Activated CD4-positive, alpha-beta T cell treated with anti-CD3 and anti-CD28 coated beads, Interleukin-2, amount 50 U/mL, for 4 hours (primary cell): ENCODE measurements around the gene DNAH17.
"Not testable (repeated sequence)": the region's sequence is repeated elsewhere in the genome, so short reads cannot be mapped to it uniquely, and the experiment has no call there.

Experiments used
- DNase-seq, 2 experiments: peaks; one replicate each; pipeline ENCODE4 v3.0.0-alpha.2; 2020

DNAH17 gene

DNA sequence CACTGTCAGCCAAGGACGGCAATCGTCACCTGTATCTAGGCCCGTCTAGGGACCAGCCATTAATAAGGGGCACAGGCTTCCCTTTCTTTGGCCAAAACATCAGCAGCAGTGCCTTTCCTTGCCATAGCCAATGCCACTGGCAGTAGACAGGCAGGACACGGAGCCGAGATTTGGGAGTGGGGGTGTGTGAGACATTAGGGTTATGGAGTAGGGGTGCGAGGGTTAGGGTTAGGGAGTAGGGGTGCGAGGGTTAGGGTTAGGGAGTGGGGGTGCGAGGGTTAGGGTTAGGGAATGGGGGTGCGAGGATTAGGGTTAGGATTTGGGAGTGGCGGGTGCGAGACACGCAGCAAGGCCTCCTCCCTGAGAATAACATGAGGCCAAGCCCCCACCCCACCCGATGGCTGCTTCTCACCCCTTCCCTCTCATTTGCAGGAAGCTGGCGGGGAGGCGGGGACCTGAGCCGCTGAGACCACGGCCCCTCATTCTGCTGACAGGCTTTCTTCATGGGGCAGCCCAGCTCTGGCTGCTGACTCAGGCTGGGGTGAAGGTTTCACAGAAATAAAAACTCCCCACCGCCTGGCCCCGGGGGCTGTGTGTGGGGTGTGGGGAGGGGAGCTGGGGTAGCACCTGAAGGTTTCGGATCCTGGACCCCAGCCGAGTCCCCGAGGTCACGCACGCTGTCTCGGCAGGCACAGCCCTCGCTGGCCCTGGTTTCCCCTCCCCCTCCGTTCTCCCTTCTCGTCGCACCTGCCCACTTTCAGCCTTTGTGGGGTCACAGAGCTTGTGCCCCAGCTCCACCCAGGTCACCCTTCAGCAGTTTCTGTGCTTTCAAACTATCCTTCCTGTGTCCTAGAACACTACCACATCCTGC is 104.9 kb downstream of the DNAH17 start:
- DNase-seq: no peak

DNA sequence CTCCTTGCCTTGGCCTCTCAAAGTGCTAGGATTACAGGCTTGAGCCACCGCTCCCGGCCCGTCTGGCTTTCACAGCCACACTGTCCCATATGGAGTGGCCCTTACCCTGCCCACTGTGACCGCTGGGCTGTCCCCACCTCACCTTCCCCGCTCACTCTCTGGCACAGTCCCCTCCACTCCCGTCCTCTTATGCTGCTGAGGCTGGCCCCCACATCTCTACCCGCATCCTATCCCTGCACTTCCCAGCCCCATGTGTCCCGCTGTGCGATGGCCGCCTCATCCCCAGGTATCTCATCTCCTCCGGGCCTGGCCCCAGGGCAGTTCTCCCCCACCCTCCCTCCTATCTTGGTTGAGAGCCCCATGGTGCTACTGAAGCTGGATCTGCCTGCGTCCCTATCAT is 105.6 kb downstream of the DNAH17 start:
- no peak for DNase-seq

DNA sequence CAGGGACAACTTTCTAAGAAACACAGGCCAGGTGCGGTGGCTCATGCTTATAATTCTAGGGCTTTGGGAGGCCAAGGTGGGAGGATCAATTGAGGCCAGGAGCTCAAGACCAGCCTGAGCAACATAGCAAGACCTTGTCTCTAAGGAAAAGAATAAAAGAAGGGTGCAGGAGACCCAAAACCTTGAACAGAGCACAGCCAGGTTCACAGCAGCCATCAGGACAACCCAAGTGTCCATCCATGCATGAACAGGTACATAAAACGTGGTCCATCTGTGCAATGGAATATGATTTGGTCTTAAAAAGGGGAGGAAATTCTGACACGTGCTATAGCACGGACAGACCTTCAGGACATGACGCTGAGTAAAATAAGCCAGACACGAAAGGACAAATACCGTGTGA is 107.8 kb downstream of the DNAH17 start:
- DNase-seq: no peak

DNA sequence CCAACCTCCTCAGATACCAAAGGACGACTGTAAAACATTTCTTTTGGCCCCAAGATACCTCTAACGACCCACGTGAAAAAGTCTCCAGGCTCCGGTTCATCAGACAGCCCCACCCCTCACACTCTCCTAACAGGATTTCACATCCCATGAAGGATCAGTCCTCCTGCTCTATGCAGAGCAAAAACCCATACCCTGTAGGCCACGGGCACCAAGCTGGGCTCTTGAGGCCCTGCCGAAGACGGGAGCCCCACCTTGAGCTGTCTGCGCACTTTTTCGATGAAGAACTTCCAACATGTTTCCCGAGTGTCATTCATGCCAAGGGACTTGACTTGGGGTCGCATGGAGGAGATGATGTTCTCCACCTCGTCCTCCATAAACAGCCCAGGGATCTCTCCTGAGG is 108.8 kb downstream of the DNAH17 start:
- no peak for DNase-seq

DNA sequence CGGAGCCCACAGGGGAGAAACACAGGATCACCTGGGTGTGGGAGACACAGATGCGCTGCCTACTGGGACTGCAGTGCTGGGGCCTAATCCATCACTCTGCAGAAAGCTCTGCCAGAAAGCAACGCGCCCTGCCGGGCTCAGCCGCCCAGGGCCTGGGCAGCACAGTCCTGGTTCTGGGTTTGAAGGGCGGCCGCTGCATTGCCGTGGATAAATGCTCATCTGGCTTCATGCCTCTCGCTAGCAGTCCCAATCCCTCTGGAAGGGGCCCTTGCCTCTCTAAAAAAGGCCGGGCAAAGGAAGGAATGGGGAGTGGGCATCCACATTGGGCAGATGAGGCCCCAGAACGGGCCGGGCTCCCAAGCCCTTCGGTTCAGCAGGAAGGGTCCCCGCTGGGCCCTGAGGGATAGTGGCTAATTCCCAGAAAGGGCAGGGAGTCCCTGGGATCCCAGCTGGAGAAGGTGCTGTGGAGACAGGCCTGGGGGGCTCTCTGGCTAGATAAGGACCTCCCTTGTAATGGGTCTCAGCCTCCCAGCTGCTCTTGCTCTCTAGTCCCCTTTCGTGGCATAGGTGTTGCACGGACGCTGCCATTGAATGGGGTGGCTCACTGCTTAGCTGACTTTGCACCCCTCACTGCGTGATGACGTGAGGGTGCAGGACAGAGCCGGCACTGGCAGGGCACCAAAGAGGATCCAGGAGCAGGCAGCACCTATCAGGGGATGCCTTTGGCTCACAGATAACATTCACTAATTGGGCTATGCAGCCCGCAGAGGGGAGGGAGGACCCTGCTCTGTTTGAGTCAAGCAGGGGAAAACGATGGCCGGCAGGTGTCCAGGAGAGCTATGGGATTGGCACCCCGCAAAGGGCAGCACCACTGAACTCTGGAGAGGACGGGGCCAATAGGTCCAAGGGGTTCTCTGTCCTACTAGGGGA is 110.1 kb downstream of the DNAH17 start:
- DNase-seq: no peak

DNA sequence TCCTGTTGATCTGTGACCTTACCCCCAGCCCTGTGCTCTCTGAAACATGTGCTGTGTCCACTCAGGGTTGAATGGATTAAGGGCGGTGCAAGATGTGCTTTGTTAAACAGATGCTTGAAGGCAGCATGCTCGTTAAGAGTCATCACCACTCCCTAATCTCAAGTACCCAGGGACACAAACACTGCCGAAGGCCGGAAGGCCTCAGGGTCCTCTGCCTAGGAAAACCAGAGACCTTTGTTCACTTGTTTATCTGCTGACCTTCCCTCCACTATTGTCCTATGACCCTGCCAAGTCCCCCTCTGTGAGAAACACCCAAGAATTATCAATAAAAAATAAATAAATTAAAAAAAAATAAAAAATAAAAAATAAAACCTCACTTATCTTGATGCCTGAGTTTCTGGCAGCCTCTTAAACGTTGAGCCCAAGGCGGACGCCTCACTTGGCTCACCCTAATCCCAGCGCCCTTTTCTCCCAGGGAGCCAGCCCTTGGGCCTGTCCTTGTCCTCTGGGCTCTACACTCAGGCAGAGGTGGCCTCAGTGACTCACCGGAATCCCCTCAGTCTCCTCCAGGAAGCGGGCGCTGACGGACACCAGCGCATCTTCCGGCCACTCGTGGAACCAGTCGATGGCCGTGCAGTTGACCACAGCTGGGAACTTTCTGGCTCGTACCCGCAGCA is 110.9 kb downstream of the DNAH17 start:
- not testable (repeated sequence) for DNase-seq

DNA sequence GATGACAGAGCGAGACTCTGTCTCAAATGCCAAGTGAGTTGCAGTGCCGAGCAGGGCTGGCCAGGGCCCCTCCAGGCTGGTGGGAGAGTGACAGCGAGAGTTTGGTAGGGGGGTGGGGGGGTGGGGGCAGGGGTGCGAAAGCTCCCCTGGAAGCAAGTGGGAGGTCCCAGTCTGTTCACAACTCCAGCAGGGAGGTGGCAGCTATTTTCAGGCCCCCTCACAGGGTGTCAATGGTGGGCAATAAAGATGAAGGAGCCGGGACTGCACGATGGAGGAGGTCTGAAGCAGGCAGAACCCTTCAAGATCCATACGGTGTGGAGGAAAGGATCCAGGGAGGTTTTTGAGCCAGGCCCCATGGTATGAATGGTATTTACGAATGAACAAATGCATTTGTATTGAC is 115.0 kb downstream of the DNAH17 start:
- no peak for DNase-seq

DNA sequence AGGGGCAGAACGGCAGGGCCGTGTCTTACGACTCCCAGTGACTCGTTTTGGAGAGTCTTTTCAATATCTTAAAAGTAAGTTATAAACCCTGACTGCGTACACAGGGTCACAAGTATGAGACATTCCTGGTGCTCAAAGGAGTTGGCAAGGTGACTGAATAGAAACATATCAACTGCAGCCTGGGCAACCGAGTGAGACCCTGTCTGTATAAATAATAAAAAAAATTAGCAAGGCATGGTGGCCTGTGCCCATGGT is 115.5 kb downstream of the DNAH17 start:
- no peak for DNase-seq

DNA sequence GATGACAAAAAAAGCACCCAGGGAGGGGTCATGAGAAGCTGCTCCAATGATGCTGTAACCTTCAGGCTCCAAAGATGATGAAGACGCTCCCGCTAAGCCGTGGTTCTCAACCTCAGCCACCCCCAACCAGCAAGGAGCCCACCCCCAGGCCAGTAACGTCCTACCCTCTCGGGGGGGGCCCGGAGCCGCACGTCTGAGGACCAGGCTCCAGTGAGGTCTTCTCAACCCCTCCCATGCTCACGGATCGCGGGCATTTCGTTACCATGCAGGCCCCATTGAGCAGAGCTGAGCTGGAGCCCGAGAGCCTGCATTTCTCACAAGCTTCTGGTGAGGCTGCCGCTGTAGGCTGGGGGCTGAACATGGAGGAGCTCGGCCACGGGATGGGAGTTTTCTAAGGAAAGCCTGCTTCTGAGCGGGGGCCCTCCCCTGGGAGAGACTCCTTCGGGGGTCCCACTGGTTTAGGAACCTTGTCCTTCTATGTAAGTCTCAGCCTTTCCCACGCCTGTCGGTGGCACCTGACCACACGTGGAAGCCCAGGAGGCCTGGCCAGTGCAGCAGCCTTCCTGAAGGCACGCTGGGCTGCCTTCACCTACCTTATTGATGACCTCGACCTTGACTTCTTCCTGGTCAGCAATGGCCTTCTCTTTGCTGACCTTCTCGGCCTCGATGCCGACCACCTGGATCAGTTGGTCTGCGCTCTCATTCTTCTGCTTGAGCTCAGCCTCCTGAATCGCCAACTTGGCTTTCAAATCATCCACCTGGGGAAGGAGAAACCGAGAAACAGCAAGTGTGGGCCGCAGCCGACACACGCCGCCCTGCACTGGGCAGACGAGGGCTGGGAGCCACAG is 116.0 kb downstream of the DNAH17 start:
- DNase-seq: no peak

DNA sequence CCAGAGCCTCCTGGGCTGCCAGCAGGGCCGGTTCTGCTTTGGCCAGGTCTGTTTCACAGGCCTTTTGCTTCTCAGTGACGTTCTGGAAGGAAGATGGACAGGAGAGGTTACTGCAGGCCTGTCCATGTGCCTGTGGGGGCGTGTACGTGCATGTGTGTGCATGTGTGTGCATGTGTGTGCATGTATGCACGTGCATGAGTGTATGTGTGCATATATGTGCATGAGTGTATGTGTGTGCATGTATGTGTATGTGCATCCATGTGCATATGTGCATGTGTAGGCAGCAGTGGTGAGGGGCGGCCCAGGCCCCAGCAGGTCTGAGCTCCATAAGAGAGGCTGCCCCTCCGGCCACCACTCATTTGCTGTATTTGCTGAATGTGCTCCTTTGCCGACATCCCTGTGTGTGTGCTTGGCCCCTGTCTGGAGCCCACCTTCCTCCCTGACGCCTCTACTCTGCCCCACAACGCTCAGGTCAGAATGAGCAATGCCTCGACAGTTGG is 117.0 kb downstream of the DNAH17 start:
- no peak for DNase-seq

DNA sequence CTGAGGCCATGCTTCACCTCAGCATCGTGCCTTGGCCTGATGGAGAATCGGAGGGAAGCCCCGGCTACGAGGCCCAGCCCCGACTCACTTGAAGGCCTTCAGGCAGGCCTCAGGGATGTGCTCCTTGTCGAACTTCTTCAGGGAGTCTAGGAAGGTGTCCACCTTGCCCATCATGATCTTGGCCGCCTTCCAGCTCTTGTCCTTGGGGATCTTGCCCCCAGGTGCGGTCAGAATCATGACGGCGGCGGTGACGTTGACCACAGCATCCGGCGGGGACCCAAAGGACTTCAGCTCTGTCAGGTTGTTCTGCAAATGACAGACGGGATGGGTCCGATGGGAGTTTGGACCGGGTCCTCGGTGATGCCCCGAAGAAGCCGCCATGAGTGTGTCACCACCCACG is 117.5 kb downstream of the DNAH17 start:
- DNase-seq: no peak

DNA sequence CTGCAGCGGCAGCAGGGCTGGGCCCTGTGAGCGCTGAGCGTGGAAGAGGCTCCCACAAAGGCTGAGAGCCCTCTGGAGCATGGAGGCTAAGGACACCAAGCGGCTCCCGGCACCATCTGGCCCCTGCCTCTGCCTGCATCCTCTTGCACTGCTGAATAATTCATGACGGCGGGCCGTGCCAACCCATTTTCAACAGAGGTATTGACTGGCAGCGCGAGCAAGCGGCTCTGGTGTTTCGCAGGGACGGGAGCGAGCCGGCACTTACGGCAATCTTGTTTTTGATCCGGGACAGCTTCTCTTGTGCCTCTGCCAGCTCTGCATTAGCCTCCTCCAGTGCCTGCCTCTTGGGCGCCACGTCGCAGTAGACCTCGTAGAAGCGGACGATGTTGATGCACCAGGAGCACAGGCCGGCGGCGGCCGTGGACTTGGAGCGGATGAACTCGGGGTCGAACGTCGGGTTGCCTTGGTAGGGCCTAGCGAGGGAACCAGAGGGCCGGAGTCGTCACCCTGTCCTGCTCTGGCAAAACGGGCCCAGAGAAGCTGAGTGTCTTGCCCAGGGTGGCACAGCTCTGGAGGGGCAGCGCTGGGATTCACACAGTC is 118.4 kb downstream of the DNAH17 start:
- DNase-seq: no peak

DNA sequence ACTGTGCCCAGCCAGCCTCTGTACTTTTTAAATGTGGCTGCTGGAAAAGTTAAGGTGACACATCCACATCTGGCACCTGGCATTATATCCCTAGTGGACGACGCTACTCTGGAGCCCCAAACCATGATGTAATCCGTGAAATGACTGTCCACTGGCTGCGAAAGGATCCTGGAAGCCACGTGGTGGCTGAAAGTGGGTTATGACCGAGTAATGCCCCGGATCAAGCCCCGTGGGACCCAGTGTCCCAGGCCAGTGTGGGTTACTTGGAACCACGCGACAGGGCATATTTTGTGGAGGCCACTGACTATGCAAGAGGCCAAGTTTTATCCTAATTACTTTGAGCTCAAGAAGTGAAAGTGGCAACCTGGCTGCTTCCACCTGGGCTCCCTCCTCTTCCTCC is 119.1 kb downstream of the DNAH17 start:
- no peak for DNase-seq

DNA sequence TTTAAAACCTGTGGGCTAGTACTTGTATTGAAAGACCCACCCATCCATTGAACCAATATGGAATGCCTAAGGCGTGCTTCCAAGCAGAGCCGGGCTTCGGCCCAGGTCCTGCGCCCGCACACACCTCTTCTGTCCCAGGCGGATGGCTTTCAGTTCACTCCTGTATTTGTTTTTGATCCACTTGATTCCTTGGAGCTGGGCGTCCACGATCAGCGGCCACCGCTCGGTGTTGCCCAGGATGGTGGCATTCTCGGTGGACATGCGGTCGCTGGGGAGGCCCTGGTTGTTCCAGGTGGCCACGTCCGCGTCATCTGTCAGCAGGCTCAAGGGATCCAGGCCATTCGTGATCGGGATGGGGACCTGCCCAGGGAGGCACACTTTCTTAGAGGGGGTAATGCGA is 122.8 kb downstream of the DNAH17 start:
- no peak for DNase-seq

DNA sequence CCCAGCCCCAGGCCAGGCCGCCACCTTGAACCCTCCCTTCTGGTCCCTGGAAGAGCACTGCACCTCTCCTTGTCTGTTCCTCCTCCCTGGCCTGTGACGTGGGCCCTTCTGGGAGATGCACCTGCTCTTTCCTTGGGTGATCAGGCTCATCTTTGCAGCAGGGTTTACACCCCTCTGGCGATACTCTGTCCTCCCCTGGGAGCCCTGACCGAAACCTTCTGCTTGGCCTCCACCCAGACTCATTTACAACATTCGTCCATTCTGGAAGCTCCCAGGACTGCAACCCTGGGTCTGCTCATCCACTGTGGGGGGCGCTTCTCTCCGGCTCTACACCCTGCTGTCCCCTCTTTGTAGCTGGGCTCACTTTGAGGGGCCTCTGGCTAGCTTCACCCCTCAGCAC is 125.4 kb downstream of the DNAH17 start:
- DNase-seq: no peak

DNA sequence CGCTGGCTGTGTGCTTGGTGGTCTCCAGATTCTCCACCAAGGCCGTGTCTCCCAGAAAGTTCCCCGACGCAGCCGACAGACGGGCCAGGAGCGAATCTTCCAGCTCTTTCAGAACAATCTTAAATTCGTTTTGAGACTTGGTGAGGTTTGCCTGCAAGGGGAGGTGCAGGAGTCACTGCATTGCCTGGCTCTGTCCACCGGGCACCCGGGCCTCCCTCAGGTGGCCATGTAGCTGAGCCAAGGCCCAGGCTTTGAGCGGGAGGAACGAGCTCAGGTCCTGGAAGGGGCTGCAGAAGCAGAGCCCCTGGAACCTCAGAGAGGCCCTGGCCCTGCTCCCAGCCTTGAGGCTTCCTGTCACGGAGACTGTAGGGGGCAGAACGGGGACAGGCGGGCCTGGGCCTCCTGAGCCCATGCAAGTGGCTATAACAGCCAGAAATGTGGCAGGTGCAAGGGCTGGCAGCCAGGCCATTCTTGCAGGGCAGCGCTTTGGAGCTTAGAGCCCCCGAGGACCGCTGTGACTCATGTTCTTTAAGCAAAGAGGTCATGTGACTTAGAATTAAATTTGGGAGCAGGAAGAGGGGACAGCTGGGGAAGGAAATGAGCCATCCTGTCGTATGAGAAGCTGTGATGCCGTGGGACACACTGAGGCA is 126.4 kb downstream of the DNAH17 start:
- DNase-seq: no peak

DNA sequence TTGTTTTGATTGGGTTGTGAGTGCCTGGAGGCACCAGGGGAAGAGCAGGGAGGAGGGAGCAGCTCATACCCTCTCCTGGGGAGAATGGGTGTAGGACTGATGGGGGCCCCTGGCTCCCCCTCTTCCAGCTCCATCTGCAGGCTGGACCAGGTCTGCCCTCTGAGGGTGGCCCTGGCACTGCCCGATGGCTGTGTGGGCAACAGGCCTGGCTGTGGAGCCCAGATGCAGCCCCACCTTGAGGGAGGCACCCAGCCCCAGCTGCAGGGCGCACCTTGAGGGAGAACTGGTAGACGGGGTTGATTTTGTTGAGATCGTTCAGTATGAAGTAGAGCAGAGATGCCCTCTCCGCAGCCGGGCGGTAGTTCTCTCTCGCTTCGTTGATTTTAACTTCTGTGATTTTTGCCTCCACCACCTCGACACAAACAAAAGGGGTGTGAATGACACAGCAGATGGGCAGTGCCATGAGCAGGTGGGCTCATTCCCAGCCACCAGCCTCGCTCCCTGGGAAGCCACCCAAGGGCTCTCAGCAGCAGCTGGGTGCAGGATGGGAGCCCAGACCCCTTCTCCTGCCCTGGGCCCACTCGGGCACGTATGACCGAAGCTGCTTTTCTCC is 127.1 kb downstream of the DNAH17 start:
- DNase-seq: no peak

DNA sequence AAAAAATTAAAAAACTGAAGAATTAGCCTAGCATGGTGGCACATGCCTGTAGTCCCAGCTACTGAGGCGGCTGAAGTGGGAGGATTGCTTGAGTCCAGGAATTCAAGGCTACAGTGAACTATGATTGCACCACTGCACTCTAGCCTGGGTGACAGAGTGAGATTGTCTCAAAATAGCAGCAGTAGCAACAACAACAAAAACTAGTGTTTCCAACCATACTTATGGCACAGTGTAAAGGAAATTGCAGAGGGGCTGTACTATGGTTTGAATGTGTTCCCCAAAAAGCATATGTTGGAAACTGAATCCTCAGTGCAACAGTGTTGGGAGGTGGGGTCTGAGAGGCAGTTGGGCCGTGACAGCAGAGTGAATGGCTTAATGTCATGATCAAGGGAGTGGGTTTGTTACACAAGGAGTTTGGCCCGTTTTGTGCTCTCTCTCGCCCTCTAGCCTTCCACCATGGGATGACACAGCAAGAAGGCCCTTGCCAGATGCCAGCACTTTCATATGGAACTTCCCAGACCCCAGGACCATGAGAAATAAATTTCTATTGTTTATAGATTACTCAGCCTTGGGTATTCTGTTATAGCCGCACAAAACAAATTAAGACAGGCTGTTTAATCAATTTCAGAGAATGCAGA is 128.7 kb downstream of the DNAH17 start:
- DNase-seq: no peak

DNA sequence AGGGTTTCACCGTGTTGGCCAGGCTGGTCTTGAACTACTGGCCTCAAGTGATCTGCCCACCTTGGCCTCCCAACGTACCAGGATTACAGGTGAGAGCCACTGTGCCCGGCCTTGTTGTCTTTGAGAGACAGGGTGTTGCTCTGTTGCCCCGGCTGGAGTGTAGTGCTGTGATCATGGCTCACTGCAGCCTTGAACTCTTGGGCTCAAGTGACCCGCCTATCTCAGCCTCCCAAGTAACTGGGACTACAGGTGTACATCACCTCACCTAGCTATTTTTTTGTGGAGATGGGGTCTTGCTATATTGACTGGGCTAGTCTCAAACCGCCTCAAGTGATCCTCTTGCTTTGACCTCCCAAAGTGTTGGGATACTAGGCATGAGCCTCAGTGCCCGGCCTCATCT is 130.4 kb downstream of the DNAH17 start:
- DNase-seq: no peak

DNA sequence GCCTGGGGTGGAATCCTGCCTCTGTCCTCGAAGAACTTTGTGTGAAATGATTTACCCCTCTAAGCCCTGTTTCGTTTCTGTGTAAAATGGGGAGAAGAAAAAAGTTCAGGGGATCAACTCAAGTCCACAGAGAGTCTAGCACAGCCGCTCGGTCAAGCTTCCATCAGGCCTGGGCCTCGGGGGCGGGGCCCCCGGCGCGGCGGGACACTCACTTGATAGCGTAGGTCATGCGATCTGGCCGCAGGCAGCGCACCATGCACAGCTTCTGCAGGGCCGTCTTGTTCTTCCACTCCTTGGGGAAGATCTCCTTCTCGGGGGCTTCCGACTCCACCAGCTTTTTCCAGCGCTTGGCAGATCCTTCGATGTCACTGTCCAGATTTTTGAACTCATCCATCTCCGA is 132.8 kb downstream of the DNAH17 start:
- no peak for DNase-seq
